GM21423 (cell line): ENCODE measurements around the gene GAS2L1.
A peak's percentile ranks its signal among the peaks of the same experiment; 100 is the strongest.

Source experiments
- ATAC-seq: cut with Tn5 transposase; IDR thresholded peaks from one replicate; pipeline ENCODE4 v1.9.1; 2021; ENCODE audit warnings: mild to moderate bottlenecking, moderate library complexity; ENCODE audit not compliant: unreplicated experiment

The GAS2L1 gene

DNA sequence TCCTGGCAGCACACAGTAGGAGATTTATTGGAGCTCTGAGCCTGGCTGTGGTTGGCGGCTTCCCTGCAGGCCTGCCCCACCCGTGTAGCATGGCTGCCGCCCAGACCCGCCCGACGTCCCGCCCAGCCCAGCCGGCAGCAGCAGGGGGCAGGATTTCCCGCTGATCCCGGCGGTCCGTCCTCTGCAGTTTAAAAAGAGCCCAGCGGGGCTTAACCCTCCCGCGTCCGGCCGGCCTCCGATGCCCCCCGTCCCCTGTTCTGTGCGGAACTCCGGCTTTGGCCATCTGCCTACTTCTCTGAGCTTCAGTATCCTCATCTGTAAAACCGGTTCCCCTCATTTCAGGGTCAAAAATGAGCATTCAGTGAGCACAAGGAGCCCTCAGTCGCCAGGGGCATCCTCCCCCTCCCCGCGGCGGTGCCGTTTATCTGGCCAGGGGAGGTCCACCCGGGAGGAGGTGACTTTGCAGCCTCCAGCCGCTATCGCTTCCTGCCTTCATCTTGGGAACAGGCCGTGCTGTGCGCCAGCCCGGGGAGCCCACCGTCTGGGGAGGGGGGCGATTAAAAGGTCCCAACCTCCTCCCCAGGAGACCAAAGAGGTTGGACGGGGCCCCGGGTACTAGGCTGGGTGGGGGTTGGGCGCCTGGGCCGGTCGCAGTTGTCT is at the start of gene GAS2L1:
GAS2L1 (plus strand) TSS at position 476 of the 660 bp plus-strand sequence. CDS start 1,456 bp downstream, outside the sequence.
- ATAC-seq = no peak

DNA sequence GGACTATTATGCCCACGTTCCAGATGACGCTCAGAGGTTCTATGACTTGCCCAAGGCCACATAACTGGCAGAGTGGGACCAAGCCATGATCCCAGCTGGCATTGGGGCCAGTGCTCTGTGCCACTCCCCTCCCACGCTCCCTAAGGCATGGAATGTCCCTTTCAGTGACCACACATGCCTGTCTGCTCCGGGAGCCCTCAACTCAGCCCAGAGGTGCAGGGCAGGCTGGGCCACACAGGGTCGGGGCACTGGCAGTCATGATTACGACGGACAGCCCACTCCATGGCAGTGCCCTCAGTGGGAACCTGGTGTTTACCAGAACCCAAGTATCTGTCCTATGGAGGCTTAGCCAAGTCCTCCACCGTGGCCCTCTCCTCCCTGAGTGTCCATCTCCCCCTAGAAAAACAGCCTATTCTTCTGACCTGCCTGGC is 48.7 kb upstream of the GAS2L1 start:
- no peak for ATAC-seq

DNA sequence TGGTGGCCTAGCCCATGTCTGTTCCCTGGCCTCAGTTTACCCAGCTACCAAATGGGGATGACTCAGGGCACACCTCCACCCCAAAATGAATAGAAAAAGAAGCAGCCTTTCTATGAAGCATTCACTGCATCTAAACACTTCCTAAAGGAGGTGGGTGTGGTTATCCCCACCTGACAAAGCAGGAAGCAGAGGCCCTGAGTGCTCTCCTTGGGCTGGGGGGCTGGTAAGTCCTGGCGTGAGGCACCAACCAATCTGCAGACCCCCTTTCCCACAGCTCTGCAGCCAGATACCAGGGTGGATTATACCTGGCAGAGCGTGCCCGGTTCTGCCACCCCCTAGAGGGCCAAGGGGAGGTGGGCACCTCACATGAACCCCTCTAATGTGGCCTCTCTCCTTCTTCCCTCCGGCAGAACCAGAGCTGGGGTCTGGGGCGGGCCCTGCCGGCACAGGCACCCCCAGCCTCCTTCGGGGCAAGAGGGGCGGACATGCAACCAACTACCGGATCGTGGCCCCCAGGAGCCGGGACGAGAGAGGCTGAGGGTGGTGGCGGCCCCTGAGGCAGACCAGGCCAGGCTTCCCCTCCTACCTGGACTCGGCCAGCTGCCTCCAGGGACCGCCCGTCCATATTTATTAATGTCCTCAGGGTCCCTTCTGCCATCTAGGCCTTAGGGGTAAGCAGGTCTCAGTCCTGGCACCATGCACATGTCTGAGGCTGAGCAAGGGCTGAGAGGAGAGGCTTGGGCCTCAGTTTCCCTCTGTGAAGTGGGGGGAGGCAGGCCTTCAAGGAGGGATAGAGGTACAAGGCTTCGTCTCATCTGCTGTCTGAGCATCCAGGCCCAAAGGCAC is 47.8 kb upstream of the GAS2L1 start:
- ATAC-seq = no peak

DNA sequence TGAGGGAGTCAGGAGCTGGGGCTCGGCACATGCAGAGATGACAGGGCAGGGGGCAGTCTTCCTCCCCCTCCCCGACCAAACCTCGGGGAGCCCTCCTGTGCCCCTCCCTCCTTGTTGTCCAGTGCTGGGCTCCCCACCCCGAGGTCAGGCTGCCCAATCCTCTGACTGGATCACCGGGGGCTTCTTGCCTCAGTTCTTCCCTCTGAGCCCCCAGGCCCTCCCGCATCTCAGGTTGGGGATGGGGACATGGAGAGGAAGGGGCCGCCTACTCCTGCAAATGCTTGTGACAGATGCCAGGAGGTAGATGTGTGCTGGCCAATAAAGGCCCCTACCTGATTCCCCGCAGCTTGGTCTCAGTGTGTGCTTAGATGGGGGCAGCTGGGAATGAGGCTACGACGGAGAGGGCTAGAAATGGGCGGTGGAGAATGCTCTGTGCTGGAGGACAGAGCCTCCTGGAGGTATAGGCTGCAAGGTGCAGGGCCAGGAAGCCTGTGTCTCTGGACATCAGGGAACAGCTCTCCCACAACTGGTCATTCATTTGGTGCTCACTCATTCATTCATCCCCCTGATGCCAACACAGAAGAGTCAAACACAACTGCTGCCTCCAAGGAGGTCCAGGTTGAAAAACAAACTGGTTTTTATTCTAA is 47.1 kb upstream of the GAS2L1 start:
- ATAC-seq = no peak

DNA sequence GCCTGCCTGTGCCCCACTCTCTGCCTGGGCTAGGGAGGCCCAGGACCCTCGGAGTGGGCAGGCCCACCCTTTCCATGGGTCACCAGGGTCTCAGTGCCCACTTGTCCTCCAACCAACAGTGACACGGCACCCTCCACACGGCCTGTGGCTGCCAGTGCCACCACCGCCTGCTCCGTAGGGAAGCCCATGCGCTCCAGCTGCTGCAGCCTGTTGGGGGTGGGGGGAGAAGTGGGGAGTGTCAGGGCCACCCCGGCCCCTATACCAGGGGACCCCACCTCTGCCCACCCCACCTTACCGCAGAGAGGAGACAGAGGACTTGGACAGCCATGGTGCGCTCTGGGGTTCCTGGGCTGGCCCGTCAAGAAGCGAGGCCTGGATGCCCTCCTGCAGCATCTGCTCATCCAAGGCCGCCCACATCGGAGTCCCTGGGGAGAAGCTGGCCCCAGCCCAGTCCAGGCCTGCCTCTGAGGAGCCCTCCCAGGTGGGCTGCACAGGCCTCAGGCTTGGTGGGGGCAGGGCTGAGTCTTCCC is 46.4 kb upstream of the GAS2L1 start:
- ATAC-seq = no peak

DNA sequence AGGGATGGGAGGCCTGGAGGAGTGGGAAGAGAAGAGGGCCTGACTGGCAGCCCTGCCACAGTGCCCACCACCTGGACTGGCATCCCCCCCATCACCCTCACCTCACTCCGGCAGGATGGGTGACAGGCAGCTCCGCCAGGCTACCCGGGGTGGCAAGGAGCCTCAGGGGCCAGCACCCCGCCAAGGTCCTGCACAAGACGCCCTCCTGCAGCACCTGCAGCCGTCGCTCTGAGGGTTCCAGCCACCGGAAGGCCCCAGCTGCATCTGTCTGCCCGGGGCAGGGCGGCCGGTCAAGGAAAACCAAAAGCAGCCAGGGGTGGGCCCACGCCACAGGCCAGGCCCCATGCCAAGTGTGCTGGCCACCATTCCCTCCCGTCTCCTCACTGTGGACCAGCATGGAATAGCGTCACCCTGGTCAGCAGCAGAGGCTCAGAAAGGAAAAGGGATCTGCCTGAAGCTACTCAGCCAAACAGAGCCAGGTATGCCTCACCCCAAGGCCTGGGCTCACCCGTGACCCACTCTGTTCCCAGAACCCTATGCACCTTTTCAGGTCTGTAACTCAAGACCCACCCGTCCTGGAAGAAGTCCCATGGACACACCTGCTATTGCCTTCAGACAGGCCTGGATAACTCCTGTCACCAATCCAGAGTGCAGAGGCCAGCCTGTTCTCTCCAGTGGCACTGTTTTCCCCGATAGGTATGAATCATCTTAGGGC is 45.7 kb upstream of the GAS2L1 start:
- no peak for ATAC-seq

DNA sequence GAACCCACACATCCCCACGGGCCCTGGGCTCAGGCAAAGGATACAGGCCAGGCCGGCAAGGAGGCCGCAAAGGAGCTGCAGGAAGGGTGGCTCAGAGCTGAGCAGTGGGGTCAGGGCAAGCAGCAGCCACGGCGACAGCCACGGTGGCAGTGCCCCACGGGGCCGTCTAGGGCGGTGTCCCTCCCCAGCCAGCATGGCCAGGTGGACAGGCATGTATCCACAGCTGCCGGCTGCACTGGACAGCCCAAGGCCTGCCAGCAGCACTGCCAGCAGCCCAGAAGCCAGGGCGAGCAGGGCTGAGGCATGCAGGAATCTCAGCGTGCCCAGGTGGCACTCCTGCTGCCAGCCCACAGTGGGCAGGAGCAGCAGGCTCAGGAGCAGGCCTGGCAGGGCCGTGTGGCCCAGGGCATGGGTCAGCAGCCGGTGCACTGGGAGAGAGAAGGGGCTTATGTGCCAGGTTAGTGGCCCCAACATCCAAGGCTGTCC is 42.6 kb upstream of the GAS2L1 start:
- no peak for ATAC-seq

DNA sequence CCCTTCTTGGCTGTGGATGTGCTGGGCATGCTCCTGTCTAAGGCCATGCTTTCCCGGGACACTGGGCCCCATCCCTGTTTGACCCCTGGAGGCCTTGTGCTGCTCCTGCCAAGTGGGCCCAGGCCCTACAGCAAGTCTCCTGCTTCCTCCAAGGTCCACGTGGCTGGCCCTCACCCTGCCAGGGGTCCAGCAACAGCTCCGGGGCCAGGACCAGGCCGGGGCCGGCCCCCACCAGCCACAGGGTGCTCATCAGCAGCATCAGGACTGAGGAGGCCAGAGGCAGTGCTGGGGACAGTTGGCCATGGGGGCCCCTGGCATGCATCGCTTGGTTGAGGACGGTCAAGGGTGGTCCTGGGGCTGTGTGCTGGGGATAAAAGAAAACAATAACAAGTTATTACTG is 41.1 kb upstream of the GAS2L1 start:
- ATAC-seq = no peak

DNA sequence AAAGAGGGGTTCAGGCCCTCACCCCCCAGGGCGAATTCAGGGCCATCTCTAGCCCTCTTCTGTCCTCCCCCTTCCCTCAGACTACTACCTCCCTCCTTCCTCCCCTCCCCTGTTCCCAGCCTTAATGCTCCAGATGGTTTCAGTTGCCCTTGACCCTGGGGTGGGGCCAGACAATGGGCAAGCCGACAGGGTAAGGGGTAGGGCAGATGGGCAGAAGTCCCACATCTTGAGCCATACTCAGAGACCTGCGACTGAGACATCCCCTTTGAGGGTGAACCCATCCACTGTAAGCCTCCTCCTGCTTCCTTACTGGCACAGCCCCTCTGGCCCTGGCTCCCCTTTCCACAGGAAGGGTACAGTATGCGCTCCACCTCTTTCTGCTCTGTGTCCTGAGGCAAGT is 40.5 kb upstream of the GAS2L1 start:
- ATAC-seq = no peak

DNA sequence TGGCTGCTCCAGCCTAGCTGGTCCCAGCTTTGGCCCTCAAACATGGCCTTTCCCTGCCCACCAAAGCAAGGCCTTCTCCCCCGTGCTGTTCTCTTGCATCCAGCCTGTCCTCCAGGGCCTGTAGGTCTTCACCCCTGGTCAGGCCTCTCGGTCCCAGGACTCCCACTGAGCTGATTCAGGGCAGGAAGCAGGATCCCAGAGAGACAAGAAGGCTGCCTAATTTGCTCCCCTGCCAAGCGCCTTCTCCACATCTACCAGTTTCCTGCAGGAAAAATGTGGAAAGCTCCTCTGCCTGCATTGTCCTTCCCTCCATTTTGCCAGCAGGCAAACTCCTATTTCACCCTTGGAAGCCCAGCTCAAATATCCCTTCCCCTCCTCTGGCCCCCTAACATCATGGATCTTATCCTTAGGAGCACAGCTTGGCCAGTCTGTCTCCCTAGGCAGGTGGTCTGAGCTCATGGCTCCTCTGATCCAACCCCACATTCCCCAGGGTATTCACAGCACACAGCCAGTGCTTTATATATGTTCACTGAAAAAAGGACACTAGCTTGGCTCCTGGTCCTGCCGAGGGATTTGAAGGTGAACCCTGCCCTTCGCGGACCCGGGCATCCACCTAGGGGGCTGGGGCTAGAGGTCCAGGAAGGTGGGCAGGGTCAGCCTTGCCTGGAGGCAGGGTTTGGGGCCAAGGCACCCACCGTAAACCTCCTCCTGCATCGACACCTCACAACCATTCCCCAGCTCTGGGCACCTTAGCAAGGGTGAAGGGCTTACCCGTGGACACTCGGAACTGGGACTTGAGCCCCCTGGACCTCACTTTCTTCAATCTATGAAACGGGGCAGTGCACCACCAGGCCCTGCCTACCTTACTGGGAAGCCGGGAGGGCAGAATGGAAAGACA is 39.6 kb upstream of the GAS2L1 start:
- no peak for ATAC-seq

DNA sequence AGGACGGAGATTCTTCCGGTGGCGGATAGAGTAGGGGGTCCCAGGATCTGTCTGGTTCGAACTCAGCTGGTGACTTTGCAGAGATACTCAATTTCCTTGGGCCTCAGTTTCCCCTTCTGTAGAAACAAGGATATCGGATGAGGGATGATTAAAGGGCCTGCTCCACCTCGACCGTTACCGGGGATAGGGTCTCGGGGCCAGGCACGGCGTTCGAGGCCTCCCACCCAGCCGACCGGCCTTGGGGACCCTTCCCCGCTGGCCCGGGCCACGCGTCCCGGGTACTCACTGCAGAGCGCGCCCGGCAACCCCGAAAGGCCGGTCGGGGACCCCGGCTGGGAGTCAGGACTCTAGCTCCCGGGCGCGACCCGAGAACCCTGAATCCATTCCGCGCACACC is 39.0 kb upstream of the GAS2L1 start:
- ATAC-seq = no peak

DNA sequence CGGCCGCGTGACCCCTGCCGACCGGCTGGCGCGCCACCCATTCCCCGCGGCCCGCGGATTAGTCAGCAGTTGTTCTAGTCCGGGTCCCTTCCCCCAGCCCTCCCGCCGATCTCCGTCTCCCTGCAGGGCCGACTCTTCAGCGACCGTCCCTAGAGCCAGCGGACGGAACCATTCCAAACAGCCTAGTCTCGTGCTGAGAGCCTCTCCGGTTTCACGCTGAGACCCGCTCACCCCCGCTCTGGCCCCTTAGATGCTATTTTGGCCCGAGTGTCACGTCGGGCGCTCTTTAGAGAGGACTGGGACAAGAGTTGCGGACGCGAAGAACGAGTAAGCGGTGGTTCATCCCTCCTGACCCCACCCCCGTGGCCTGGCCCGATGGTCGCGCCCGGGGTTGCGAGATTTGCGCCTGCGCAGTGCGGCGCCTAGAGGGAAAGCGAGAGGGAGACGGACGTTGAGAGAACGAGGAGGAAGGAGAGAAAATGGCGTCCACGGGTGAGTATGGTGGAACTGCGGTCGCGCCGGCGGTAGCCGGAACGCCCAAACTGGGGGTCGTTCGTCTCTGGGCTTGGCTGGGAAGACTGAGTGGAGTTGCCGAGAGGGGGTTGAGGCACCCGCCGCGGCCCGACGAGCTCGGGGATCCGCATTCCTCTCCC is 38.5 kb upstream of the GAS2L1 start, which contains the start of the genes EWSR1 and RHBDD3:
EWSR1 (plus strand) TSS at position 411 of the 653 bp plus-strand sequence; CDS start at position 480, 69 bp downstream.
RHBDD3 (minus strand) TSS at position 124 of the 653 bp plus-strand sequence. CDS start 2,355 bp downstream, outside the sequence.
- peak; percentile 81 for ATAC-seq

DNA sequence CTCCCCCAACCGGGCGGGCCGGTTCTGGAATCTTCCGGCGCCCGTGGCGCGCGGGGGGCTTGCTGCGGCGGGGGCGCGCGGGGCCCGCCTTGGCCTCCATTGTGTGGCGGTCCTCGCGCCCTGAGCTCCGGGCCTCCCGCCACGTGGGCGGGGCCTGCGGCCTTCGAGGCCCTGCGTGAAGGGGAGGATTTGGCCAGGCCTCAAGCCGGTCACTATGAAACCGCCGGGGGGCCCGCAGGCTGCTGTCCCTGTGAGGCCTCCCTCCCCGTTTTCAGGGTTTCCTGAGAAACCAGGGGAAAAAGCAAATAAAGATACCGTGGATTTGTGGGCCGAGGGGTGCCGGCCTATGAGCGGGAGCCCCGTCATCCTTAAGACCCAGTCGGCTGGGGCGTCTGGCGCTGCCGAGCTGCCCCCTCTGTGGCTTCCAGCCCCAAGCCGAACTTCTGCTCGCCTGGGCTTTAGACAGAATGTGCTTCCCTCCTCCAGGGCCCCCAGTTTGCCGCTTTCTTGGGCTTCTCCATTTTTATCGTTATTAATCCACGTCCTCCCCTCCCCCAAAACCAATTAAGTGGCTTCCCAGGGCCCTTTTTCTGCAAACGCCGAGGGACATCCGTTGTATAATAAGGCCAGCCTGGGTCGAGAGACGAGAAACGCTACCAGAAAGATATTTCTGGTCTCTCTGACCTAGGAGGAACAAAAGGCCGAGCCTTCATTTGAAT is 37.8 kb upstream of the GAS2L1 start:
- peak; percentile 15 for ATAC-seq

DNA sequence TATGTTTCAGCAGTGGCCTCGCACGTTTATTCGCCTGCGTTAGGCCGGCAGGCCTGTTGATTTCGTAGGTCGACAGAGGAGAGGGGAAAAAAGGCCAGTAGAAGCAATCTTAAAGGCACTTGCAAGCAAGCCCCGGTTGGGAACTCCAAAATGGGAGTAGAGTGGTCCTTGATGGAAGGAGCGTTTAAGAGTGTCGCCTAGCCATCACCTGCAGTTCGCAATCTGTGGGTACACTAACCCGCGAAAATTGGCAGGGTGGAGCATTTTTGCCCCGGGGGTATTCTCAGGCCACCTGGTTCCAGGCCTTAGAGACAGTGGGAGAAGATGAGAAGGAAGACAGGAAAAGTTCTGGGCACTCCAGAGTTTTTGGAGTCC is 37.2 kb upstream of the GAS2L1 start:
- ATAC-seq = no peak

DNA sequence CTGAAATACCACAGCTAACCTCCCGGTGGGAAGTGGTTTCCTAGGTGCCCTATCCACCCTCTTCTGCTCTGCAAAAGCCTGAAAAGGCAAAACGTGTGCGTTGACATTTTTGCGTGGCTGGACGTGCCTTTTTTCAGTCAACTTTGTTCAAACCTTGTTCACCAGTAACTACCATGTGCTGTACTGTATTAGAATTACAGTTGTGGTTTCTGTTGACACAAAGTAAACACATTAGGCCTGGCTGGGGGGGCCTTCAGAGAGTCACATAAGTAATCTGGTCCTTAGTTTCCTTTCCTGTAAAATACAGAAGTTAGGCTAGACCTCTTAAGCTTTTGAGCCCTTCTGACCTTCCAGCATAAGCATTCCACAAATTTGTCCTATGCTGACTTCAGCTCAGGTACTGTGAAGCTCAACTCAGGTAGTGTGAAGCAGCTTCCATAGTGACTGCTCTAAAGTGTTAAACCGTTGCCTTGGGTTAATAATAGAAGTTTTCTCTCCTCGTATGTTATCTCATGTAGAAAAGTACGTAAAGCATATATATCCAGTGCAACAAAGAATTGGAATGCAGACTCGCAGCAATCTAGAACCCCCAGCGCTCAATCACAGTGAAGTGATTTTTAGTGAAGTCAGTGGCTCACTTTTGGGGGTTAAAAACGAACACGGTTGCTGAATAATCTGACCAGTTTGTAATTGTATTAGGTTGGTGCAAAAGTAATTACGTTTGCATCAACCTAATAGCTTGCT is 36.5 kb upstream of the GAS2L1 start:
- ATAC-seq = no peak

DNA sequence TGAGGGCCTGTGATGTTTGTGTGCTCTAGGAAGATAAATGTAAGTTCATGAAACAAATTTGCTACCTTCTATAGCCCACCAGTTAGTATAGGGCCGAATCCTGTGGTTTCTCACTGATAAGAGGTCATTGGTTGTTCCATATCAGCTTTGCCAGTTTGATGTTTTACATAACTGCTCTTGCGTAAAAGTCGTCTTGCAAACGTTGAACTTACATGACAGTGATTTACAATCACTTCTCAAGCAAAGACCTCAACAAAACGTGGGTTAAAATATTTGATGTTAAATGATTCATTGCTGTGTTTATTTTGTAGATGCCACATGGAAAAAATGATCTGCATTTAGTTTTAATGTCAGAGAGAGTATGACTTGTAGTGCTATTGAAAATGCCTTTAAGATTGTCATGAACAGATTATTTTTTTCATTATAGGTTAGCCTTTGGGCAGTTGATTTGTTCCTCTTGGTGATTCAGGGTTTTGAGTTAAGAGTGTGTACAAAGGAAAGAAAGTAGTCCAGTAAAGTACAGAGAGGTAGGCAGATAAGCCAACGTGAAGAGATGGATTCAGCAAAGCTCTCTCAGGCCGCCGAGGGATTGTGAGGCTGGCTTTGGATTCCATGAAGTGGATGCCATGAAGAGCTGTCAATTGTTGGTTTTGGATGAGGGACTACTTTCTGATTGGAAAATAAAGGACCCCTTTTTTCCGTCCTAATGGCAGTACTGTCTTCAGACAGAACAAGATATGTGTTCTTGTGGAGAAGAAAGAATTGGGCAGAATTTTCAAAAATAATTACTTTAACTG is 35.8 kb upstream of the GAS2L1 start:
- ATAC-seq = no peak

DNA sequence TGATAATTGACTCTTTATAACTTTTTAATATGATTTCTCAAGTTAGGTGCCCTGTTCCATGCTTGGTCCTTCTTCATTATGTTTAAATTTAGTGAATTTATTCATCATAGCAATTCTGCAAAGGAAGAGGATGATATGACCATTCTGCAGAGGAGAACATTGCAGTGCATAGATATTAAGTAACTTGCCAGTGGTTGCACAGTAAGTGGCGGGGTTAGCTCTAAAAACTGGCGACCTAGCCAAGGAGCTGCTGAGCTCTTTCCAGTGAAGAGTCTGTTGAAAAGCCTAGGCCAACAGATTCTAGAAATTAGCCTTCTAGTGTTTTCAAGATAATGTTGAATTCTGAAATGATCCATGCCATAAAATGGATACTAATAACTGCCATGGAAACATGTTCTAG is 33.8 kb upstream of the GAS2L1 start:
- ATAC-seq = no peak
